Natural killer cell (primary cell): Measurements from ENCODE around the gene UNC79. TPM values are rescaled to one million over a fixed set of nuclear protein-coding genes. Genes with fewer than 3 reads are reported as not detected.

ENCODE experiments used
- ATAC-seq, 3 donors: fragments of 150-1000 bp in 2 of 3; fragments of 200-7000 bp in 1 of 3; cut with Tn5 transposase; 1 replicate in 1 of 3; 2 replicates in 2 of 3; pipeline ENCODE4 v1.10.0; 2021; ENCODE audit warnings: mild to moderate bottlenecking in 2 of 3, moderate library complexity in 2 of 3
- DNase-seq, 2 donors: peaks; one replicate each; pipeline versions ENCODE4 v3.0.0 to v3.0.0-alpha.2; 2013 to 2021; ENCODE audit warnings: mixed read lengths in 1 of 2
- H3K27ac ChIP-seq: one replicate; pipeline ENCODE4 v1.5.1; 2013; ENCODE audit warnings: mild to moderate bottlenecking, low read length
- H3K27me3 ChIP-seq: one replicate; pipeline ENCODE4 v1.6.1; 2013; ENCODE audit warnings: low read length; ENCODE audit not compliant: control insufficient read depth, insufficient read depth
- H3K36me3 ChIP-seq: one replicate; pipeline ENCODE4 v1.6.1; 2013; ENCODE audit warnings: low read length; ENCODE audit not compliant: control insufficient read depth, insufficient read depth
- H3K4me1 ChIP-seq: one replicate; pipeline ENCODE4 v1.6.1; 2013; ENCODE audit warnings: low read length; ENCODE audit not compliant: control insufficient read depth, insufficient read depth
- H3K4me3 ChIP-seq: one replicate; pipeline ENCODE4 v1.5.1; 2013; ENCODE audit warnings: low read length
- H3K9me3 ChIP-seq: one replicate; pipeline ENCODE4 v1.6.1; 2013; ENCODE audit warnings: low read length; ENCODE audit not compliant: control insufficient read depth, insufficient read depth
- H3K27ac Mint-ChIP-seq, 2 donors: one replicate each; pipeline ENCODE4 v1.8.0; 2022; ENCODE audit warnings: mild to moderate bottlenecking in 2 of 2, mixed read lengths in 2 of 2, moderate library complexity in 1 of 2
- H3K27me3 Mint-ChIP-seq, 2 donors: one replicate each; pipeline ENCODE4 v1.8.0; 2022; ENCODE audit warnings: low read depth in 2 of 2, mixed read lengths in 2 of 2
- H3K36me3 Mint-ChIP-seq: one replicate; pipeline ENCODE4 v1.8.0; 2022; ENCODE audit warnings: mixed read lengths
- H3K4me1 Mint-ChIP-seq, 2 donors: one replicate each; pipeline ENCODE4 v1.8.0; 2022; ENCODE audit warnings: mixed read lengths in 2 of 2
- H3K4me3 Mint-ChIP-seq: one replicate; pipeline ENCODE4 v1.8.0; 2022; ENCODE audit warnings: mild to moderate bottlenecking, moderate library complexity, mixed read lengths
- H3K9me3 Mint-ChIP-seq, 2 donors: one replicate each; pipeline ENCODE4 v1.8.0; 2022; ENCODE audit warnings: mixed read lengths in 2 of 2
- CTCF ChIP-seq: fragments of 200-600 bp; IDR thresholded peaks from one replicate; pipeline ENCODE4 v1.8.0; 2022; ENCODE audit warnings: antibody characterized with exemption
- WGBS: methylation state at CpG from one replicate; pipeline ENCODE4 v1.1.7; 2013; ENCODE audit warnings: missing lambda C conversion rate; ENCODE audit not compliant: insufficient coverage; 5-methylcytosine and 5-hydroxymethylcytosine counted together
- intact Hi-C: fragments of 100-400 bp; cut with micrococcal nuclease; formaldehyde crosslinking; loops from one replicate; pipeline ENCODE4 v1.14.2; 2022
- total RNA-seq, 4 donors: library from RNA; stranded (reverse); fragments of 120-200 nt in 1 of 4; gene quantifications; one replicate each; pipeline versions ENCODE4 v1.2.3 to v1.2.4, GENCODE V29; 2013 to 2022

UNC79 gene
- total RNA-seq, 3 donors from 2014 or later (not counting 1 experiment from before 2014, with no cell fraction given), result 0.05 TPM; not detected in 1

DNA sequence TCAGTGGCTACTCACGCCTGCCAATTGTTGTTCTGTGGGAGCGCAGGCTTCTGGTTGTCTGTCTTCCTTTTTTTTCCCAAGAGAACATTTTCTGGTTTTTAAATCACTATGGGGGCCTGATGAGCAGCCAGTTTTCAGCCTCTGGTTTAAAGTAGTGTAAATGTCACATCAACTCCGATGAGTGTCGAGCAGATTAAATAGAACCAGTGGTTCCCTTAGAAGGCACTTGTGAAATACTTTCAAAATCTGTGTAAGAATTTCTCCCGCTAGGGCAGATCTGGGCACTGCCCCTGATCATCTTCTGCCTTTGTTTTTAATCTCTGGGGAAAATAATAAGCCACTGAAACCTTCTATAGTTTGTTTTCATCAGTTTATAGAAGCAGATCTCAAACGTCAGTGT lies 227.1 kb downstream of the UNC79 start:
- no peaks in the 10 kb centered on the region for H3K4me1 Mint-ChIP-seq
- ATAC-seq, result no peak
- H3K4me3 Mint-ChIP-seq, result no peak overlapping the region
- H3K36me3 Mint-ChIP-seq, result no peaks in the 10 kb centered on the region
- intact Hi-C loops, result loop anchor here (5.0 kb wide), 1 partner anchor 344 kb away; no protein-coding TSS in a partner anchor
- WGBS, result 78% methylated on average over 6 of the region's 6 CpGs
- H3K9me3 Mint-ChIP-seq, result no peaks in the 10 kb centered on the region
- Histone ChIP-seq H3K27me3 (peaks cover 8% of the 10 kb centered on the region), H3K36me3 (no peaks in the 10 kb centered on the region), H3K4me1 (no peaks in the 10 kb centered on the region), H3K4me3 (no peak overlapping the region), H3K9me3 (no peaks in the 10 kb centered on the region), H3K27ac (no peak overlapping the region)
- H3K27ac Mint-ChIP-seq, result no peak overlapping the region
- no peak for DNase-seq
- H3K27me3 Mint-ChIP-seq, result peaks cover 18 to 33% of the 10 kb centered on the region in 2 donors
- TF ChIP-seq CTCF, result no peak

GRCh38 chr14:93663317-93663716 lies 232.6 kb downstream of the UNC79 start:
- DNase-seq (no peak), ATAC-seq (no peak)
- H3K9me3 Mint-ChIP-seq, result peaks cover 6 to 21% of the 10 kb centered on the region in 2 donors
- H3K27ac ChIP-seq, result no peak overlapping the region
- peaks cover 11 to 30% of the 10 kb centered on the region in 2 donors for H3K27me3 Mint-ChIP-seq
- H3K36me3 Mint-ChIP-seq, result peaks cover 8% of the 10 kb centered on the region
- no peaks in the 10 kb centered on the region for H3K4me1 ChIP-seq
- H3K27me3 ChIP-seq, result peaks cover 9% of the 10 kb centered on the region
- H3K4me3 Mint-ChIP-seq, result no peak overlapping the region
- intact Hi-C loops, result no loop called here
- H3K9me3 ChIP-seq, result no peaks in the 10 kb centered on the region
- H3K4me1 Mint-ChIP-seq, result no peaks in the 10 kb centered on the region
- H3K36me3 ChIP-seq, result no peaks in the 10 kb centered on the region
- TF ChIP-seq CTCF, result no peak
- H3K27ac Mint-ChIP-seq, result no peak overlapping the region
- H3K4me3 ChIP-seq, result no peak overlapping the region

DNA sequence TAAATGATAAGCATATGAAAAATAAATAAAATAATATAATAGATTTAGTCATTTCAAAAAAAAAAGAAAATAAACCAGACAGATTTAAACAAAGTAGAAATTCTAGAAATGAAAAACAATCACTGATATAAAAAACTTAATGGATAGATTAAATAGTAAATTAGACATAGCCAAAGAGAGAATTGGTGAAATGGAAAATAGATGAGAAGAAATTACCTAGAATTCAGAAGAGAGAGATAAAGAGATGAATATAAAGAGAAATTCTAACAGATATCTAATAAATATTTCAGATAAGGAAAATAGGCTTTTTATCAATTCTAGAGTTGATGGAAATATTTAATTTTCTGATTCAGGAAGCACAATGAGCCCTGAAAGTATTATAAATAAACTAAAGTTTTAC lies 234.4 kb downstream of the UNC79 start:
- Histone ChIP-seq H3K27me3 (peaks cover 8% of the 10 kb centered on the region), H3K4me3 (no peak overlapping the region), H3K36me3 (no peaks in the 10 kb centered on the region), H3K9me3 (no peaks in the 10 kb centered on the region), H3K4me1 (no peaks in the 10 kb centered on the region), H3K27ac (no peak overlapping the region)
- DNase-seq (no peak), ATAC-seq (no peak)
- H3K36me3 Mint-ChIP-seq, result peaks cover 8% of the 10 kb centered on the region
- H3K4me1 Mint-ChIP-seq, result no peaks in the 10 kb centered on the region
- no peak overlapping the region for H3K27ac Mint-ChIP-seq
- peaks cover 10 to 20% of the 10 kb centered on the region in 2 donors for H3K27me3 Mint-ChIP-seq
- no peak overlapping the region for H3K4me3 Mint-ChIP-seq
- no peak for TF ChIP-seq CTCF
- peaks cover 6 to 21% of the 10 kb centered on the region in 2 donors for H3K9me3 Mint-ChIP-seq
- intact Hi-C loops, result no loop called here

- H3K27me3 Mint-ChIP-seq, result peaks cover 15 to 36% of the 10 kb centered on the region in 2 donors
- DNase-seq, result no peak
- peaks cover 4 to 16% of the 10 kb centered on the region in 2 donors for H3K9me3 Mint-ChIP-seq
- Histone ChIP-seq H3K9me3 (no peaks in the 10 kb centered on the region), H3K27ac (no peak overlapping the region), H3K4me3 (no peak overlapping the region), H3K27me3 (peaks cover 2% of the 10 kb centered on the region), H3K4me1 (no peaks in the 10 kb centered on the region), H3K36me3 (no peaks in the 10 kb centered on the region)
- ATAC-seq, result no peak
- intact Hi-C loops, result no loop called here
- peaks cover 8% of the 10 kb centered on the region for H3K36me3 Mint-ChIP-seq
- H3K27ac Mint-ChIP-seq, result no peak overlapping the region
- WGBS, result 91% methylated on average over 4 of the region's 4 CpGs
- H3K4me3 Mint-ChIP-seq, result no peak overlapping the region
- no peak for TF ChIP-seq CTCF
- H3K4me1 Mint-ChIP-seq, result no peaks in the 10 kb centered on the region
These were observed 238.9 kb downstream of the UNC79 start for GRCh38 chr14:93669632-93670031.
